ENCODE measurements around the gene CST9L. TPM values are rescaled to one million over a fixed set of nuclear protein-coding genes. Genes with fewer than 3 reads are reported as not detected.

The CST9L gene
- total and polyA plus RNA-seq, 2 of the 13 experiments (the other 11 are each of a cell fraction or from before 2014, with no cell fraction given), result 0.15 TPM; not detected in 1

GRCh38 chr20:23607497-23608245 lies 39.4 kb upstream of the CST9L start:
- H4K20me1 ChIP-seq (ENCODE audit: insufficient read depth, low read length), result no peaks in the 10 kb centered on the region
- intact Hi-C loops (cut with micrococcal nuclease; ENCODE audit: unreplicated experiment) (loop anchor here (2.0 to 5.0 kb wide), 3 partner anchors 61 to 245 kb away; partner anchors contain the start of gene GZF1), in situ Hi-C loops (cut with HindIII; ENCODE audit: extremely low pct_ligation_motif_present, low pct_unique_long_range_greater_than_20kb) (loop anchor here (5.0 kb wide), 1 partner anchor 165 kb away; no protein-coding TSS in a partner anchor)
- DNase-seq (ENCODE audit: low spot score), result no peak
- no peaks in the 10 kb centered on the region for H3K79me2 ChIP-seq (ENCODE audit: insufficient read depth, low read length)
- BruUV-seq (replicated peaks), result no TSS peak
- 81% methylated on average over 13 of the region's 14 CpGs for WGBS (ENCODE audit: low lambda C conversion rate)
- no peaks in the 10 kb centered on the region for H3K36me3 ChIP-seq (replicated peaks in 1 of 2; ENCODE audit: control insufficient read depth in 1 of 2, insufficient read depth in 2 of 2, low read length in 2 of 2)
- peaks cover 2 to 23% of the 10 kb centered on the region in 2 experiments; a peak in 4 of 5 replicates for H3K27me3 ChIP-seq (ENCODE audit: control insufficient read depth in 1 of 2, insufficient read depth in 2 of 2, low read length in 2 of 2)
- H3K4me2 ChIP-seq (ENCODE audit: low read depth, low read length), result peak overlapping the region; percentile 67; the same call in 1 of the 2 replicates
- peak overlapping the region; percentile 59; the same call in 1 of the 2 replicates for H3K9ac ChIP-seq (ENCODE audit: insufficient read depth, low read depth, low read length)
- no peak overlapping the region for H3K27ac ChIP-seq (ENCODE audit: extremely low read length, insufficient read depth, low read length)
- ATAC-seq, result peak; percentile 21
- CTCF ChIA-PET (ENCODE audit: low intra/inter-chr PET ratio, low total read pairs), result interaction anchor here (1.4 to 3.7 kb wide), 3 partner anchors 32 to 166 kb away, joined by 4 to 71 read pairs (median 10); no protein-coding TSS in a partner anchor
- H3K4me1 ChIP-seq (ENCODE audit: insufficient read depth, low read length), result peaks cover 29% of the 10 kb centered on the region
- H3K9me3 ChIP-seq (ENCODE audit: low read length), result no peaks in the 10 kb centered on the region
- no peak for FAIRE-seq
- POLR2A ChIA-PET, result interaction anchor here (0.9 to 4.0 kb wide), 11 partner anchors 12 to 166 kb away, joined by 3 to 22 read pairs (median 5); partner anchors contain the start of gene CST3
- no peak overlapping the region for H3K4me3 ChIP-seq (replicated peaks in 1 of 3; ENCODE audit: insufficient read depth in 1 of 3, low read depth in 2 of 3, low read length in 3 of 3)
- no peak overlapping the region for H2AFZ ChIP-seq (ENCODE audit: low read length)
- no peak for TF ChIP-seq ZBTB3 (CRISPR knock-in tag; IDR thresholded peaks at IDR 0.05; ENCODE audit: borderline replicate concordance, low read depth)
- no peak for TF ChIP-seq ZNF570 (CRISPR knock-in tag; IDR thresholded peaks at IDR 0.05; ENCODE audit: borderline replicate concordance)
- no peak for TF ChIP-seq HIVEP1 (CRISPR knock-in tag; IDR thresholded peaks at IDR 0.05)
- no peak for TF ChIP-seq TRAFD1 (CRISPR knock-in tag; IDR thresholded peaks at IDR 0.05; ENCODE audit: borderline replicate concordance)
- no peak for TF ChIP-seq SALL1 (CRISPR knock-in tag; IDR thresholded peaks at IDR 0.05)
- TF ChIP-seq HMGA1 (CRISPR knock-in tag; conservative IDR thresholded peaks at IDR 0.05), result no peak
- TF ChIP-seq BRD4 (CRISPR knock-in tag; IDR thresholded peaks at IDR 0.05), result no peak
- peak; percentile 1; the same call in 1 of the 2 replicates for TF ChIP-seq ZFP91 (CRISPR knock-in tag; IDR thresholded peaks at IDR 0.05; ENCODE audit: borderline replicate concordance)
- no peak for TF ChIP-seq MZF1 (CRISPR knock-in tag; IDR thresholded peaks at IDR 0.05; ENCODE audit: borderline replicate concordance)
- no peak for TF ChIP-seq ISL2 (CRISPR knock-in tag; IDR thresholded peaks at IDR 0.05)
- no peak for TF ChIP-seq ZNF276 (CRISPR knock-in tag; IDR thresholded peaks at IDR 0.05; ENCODE audit: low read depth)
- no peak for TF ChIP-seq ESRRA (CRISPR knock-in tag; IDR thresholded peaks at IDR 0.05; ENCODE audit: low read depth)
